Stimulated activated CD8-positive, alpha-beta memory T cell treated with anti-CD3 and anti-CD28 coated beads, Interleukin-7, amount 100 ng/mL, for 1 hour (primary cell): ENCODE measurements around the gene MAZ.

ENCODE experiments used
- DNase-seq, 2 donors: peaks; one replicate each; pipeline ENCODE4 v3.0.0-alpha.2; 2020; ENCODE audit warnings: low read depth in 2 of 2

Gene MAZ

DNA sequence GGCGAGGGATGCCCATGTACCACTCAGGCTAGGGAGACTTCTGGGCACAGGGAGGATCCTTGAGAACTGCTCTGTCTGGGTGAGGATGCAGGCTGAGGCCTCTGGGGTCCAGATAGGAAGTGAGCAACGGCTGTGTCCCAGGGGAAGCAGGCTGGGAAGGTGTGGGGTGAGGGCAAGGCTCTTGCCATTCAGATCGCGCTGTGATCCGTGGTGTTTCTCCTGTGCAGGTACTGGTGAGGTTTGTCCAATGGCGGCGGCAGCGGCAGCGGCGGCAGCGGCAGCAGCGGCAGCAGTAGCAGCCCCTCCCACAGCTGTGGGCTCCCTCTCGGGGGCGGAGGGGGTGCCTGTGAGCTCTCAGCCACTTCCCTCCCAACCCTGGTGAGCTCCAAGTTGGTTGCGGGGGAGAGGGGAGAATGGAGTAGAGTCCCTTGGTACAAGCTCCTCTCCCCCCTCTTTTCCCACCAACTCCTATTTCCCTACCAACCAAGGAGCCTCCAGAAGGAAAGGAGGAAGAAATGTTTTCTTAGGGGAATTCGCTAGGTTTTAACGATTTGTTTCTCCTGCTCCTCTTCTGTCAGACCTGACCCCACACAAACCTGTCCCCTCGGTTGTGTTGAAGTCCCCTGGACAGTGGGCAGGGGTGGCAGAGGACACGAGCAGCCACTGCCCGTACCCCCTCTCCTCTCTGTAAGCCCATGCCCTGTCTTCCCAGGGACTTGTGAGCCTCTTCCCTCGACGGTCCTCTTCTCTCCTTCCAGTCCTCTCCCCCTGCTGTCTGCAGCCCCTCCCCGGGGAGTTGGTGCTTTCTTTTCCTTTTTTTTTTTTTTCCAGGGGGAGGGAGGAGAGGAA is 3.7 kb downstream of the MAZ start:
- no peak for DNase-seq

DNA sequence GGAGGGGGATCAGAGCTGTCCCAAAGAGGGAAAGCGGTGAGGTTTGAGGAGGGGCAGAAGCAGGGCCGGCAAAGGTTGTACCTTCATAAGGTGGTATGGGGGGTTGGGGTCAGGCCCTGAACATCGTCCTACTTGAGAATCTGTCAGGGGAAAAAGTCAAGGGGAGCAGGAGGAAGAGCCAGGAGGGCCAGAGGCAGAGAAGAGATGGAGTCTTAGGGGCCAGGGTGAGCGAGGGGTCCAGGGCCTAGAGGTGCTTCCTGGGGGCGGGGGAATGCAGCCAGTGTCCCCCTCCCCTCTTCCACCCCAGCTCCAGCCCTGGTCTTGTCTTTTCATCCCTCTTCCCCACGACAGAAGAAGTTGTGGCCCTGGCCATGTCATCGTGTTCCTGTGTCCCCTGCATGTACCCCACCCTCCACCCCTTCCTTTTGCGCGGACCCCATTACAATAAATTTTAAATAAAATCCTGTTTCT is 4.4 kb downstream of the MAZ start:
- DNase-seq, result no peak

DNA sequence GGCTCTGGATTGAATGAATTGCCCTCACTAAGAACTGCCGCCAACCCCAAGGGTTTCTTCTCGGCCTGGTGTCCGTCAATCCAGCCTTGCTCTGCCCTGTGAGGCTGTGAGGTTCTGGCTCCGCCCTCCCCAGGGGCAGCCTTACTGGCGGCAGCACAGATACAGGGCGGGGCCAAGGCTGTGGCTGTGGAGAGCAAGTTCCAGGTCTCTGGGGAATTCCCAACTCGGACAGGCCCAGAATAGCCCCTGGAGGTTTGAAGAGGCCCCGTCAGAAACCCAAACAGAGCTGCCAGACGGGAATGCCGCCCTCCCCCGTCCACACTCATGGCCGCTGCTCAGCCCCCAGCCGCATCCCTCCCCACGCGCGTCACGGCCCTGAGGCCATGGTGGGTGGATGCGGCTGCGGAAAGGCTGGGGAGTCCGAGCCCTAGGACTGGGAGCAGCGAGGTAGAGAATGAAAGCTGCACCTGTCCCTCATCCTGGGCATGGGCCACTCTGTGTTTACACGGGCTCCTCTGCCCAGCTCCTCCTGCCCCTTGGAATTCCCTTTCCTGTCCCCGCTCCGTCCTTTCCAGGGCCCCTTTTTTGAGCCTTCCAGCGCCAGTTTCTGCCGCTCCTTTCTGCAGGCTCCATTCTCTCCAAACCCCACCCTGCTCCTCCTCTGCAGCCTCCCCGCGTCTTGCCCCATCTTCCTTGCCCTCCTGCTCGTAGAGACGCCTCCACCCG is 5.0 kb downstream of the MAZ start:
- no peak for DNase-seq

DNA sequence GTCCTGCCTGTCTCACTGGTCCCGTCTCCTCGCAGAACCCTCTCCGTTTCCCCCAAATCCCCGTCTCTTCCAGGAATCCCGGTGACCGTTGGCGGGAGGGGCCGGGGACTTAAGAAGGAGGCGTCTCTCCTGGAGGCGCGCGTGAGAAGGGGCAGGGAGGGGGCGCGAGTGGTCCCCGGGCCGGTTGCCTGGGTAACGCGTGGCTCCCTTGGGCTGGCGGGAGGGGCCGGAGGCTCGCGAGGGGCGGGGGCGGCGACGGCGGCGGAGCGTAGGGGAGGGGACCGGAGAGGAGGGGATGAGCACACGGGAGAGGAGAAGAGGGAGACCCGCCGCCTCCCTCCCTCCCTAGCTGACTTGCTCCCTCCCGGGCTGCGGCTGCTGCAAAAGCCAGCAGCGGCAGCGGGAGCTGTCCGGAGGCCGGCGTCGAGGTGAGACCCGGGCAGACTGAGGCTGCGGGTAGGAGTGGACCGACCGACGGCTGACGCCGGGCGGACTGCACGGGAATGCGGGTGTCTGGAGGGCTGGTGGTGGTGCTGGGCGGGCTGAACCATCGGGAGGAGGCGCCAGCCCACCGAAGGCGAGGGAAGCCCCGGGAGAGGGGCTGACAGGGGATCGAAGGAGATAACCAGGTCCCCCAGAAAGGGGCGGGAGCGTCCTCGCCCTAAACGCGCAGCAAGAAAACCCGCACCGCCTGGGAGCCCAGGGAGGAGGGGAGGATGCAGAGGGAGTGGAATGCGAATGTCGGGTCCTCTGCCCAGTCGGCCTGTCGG is 5.8 kb downstream of the MAZ start, which contains the start of gene PRRT2:
TSS of gene PRRT2 (plus strand) at position 298 of the 770 bp plus-strand sequence. CDS start 862 bp downstream, outside the sequence.
- no peak for DNase-seq

DNA sequence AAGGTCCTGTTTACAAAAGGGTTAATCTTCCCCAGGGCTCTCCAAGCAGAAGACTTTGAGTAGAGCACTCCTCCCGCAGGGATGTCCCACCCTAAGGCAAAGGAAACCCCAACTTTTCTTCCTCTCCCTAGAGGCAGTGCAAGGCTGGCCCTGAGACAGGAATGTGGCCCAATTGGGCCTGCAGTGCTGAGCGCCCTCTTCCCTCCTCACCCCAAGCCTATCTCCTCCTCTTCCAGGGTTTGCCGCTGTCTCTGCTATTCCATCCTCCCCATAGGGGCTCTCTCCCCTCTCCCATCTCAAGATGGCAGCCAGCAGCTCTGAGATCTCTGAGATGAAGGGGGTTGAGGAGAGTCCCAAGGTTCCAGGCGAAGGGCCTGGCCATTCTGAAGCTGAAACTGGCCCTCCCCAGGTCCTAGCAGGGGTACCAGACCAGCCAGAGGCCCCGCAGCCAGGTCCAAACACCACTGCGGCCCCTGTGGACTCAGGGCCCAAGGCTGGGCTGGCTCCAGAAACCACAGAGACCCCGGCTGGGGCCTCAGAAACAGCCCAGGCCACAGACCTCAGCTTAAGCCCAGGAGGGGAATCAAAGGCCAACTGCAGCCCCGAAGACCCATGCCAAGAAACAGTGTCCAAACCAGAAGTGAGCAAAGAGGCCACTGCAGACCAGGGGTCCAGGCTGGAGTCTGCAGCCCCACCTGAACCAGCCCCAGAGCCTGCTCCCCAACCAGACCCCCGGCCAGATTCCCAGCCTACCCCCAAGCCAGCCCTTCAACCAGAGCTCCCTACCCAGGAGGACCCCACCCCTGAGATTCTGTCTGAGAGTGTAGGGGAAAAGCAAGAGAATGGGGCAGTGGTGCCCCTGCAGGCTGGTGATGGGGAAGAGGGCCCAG is 6.7 kb downstream of the MAZ start:
- no peak for DNase-seq

DNA sequence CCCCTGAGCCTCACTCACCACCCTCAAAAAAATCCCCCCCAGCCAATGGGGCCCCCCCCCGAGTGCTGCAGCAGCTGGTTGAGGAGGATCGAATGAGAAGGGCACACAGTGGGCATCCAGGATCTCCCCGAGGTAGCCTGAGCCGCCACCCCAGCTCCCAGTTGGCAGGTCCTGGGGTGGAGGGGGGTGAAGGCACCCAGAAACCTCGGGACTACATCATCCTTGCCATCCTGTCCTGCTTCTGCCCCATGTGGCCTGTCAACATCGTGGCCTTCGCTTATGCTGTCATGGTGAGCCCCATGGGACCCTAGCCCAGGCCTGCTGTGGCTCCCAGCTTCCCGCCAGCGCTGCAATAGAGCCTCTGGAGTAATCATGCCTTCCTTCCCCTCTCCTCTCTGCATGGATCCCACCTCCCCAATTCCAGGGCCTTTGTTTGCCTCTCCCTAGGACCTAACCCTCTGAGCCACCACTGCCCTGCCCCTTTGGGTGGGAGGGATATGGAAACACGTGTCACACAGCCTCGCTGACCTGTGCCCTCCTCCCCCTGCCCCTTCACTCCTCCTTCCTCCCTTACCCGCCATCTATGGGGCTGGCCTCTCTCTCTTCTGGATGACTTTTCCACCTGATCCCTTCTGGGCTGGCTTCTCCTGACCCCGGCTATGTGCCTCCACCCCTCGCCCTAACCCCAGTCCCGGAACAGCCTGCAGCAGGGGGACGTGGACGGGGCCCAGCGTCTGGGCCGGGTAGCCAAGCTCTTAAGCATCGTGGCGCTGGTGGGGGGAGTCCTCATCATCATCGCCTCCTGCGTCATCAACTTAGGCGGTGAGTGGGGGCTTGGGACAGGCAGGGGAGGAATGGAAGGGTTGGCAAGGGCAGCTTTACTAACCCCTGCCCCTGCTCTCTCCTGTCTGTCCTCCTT is 7.6 kb downstream of the MAZ start:
- no peak for DNase-seq

DNA sequence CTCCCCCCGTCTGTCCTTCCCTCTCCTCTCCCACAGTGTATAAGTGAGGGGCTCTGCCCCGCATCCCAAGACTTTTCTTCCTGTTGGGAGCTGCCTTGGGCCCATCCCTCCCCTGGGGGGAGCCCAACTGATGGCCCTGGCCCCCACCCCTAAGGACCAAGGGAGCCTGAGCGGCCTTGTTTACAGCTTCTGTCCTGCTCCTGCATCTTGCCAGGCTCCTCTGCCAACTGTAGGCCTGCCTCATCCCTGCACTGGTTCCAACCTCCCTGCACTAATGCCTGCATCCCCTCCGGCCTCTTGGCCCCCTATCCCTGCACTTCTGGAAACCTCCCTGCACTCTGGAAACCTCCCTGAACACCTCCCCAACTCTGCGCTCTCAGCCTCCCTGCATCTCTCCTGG is 8.3 kb downstream of the MAZ start:
- DNase-seq, result no peak

DNA sequence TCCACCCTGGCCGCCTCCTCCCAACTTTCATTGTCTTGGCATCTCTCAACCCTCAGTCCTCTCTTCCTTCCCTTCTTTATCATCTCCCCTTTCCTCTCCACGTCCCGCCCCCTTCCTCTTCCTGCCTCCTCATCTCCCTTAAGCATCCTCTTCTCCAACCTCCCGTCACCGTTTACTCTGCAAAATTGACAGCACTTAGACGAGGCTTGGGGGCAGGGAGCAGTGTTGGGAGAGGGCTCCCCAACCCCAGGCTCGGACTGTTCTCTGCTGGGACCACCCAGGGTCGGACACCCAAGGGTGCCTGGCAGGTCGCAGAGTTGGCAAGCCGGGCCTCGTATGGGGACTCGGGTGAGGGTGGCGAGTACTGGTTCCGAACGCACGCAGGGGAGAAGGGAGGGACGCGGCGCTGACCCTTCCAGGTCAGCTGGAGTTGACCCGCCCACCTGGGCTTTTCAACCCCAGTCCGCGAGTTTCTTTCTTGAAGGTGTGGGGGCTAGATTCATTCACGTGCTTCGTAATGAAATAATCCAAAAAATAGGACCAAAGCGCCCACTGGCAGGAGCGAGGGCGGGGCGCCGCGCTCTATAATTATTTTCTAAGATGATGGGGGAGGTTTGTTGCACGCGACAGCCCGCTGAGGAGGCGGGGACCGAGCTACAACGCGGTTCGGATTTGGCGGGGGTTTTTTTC is 8.8 kb downstream of the MAZ start:
- no peak for DNase-seq

DNA sequence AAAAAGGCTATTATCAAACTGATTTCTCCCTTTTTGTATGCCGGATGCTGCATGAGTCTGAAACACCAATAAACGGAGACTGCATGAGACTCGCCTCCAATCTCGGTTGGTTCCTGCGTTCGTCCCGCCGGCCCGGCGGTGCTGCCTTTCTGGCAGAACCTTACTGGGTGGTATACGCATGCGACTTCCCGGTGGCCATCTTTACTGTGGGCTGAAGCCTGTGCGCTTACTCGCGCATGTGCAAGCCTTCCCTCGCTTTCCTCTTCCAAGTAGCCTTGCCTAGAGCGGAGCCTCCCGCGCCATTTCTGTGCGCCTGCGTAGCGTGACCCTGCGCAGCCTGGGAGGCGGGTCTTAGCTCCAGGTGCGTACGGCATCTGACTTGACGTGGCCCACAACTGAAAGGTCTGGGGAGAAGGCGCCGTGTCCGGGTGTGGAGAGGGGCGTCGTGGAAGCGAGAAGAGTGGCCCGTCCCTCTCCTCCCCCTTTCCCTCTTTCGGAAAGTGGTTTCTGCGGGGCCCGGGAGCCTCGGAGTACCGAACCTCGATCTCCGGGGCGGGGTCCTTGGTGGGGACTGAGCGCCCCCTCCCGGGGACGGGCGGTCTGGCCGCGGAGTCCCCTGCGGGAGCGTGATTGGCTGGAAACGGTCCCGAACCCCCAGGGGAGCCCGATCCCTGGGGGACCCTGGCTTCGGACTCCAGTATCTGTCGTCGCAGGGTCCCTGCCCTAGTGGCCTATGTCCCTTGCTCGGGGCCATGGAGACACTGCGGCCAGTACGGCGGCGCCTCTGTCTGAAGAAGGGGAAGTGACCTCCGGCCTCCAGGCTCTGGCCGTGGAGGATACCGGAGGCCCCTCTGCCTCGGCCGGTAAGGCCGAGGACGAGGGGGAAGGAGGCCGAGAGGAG is 9.7 kb downstream of the MAZ start, which contains the start of gene PAGR1:
TSS of gene PAGR1 (plus strand) at position 360 of the 901 bp plus-strand sequence. CDS start at position 734, 374 bp downstream.
- DNase-seq, result peak; percentile 96 to 97

DNA sequence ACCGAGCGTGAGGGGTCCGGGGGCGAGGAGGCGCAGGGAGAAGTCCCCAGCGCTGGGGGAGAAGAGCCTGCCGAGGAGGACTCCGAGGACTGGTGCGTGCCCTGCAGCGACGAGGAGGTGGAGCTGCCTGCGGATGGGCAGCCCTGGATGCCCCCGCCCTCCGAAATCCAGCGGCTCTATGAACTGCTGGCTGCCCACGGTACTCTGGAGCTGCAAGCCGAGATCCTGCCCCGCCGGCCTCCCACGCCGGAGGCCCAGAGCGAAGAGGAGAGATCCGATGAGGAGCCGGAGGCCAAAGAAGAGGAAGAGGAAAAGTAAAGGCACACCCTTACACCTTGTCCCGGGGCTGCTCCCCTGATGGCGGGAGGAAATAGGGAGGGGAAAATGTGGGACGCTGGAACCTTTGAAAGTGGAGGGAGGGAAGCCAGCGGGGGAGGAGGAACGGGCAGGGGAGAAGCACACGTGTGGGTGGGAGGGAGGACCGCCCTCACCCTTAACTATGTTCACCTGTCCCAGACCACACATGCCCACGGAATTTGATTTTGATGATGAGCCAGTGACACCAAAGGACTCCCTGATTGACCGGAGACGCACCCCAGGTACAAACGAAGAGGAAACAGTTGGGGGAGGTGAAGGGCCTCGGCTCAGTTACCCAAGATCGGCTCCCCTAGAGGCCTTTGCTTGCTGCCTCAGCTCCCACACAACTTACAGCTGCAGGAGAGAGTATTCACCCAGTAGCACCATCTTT is 10.5 kb downstream of the MAZ start:
- DNase-seq, result no peak

DNA sequence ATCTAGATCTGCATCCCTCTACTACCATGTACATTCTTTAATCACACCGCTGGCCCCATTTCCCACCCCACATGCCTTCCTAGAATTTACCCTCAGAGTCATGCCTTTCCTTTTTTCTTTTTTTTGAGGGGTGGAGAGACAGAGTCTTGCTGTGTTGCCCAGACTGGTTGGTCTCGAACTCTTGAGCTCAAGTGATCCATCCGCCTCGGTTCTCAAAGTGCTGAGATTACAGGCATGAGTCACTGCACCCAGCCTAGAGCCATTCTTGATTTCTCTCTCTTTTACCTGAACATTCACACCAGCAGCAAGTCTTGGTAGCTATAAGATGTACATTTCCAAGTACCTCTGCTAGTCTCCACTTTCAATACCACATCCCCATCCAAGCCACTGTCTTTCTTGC is 11.8 kb downstream of the MAZ start:
- DNase-seq, result no peak

DNA sequence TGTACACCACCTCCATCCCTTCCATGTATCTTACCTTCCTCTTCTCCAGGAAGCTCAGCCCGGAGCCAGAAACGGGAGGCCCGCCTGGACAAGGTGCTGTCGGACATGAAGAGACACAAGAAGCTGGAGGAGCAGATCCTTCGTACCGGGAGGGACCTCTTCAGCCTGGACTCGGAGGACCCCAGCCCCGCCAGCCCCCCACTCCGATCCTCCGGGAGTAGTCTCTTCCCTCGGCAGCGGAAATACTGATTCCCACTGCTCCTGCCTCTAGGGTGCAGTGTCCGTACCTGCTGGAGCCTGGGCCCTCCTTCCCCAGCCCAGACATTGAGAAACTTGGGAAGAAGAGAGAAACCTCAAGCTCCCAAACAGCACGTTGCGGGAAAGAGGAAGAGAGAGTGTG is 13.2 kb downstream of the MAZ start:
- DNase-seq, result no peak

DNA sequence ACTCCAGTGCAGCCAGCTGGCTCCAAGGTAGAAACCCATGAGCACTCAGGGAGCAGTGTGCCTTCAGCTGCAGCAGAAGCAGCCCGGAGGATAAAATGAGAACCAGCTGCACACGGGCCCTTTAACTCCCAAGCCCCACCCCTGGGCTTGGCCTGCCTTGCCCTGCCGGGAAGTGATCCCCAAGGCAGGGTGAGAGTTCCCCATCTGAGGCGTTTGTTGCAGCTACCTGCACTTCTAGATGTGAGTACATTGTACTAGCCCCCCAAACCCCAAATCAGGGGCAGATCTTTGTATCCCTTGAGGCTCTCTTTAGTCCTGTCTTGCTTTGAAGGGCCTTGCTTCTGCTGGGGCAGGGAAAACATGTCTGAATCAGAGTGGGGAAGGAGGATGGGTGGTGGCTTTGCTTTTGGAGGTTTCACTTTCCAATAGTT is 14.0 kb downstream of the MAZ start, which contains the start of gene MVP:
TSS of gene MVP (plus strand) at position 192 of the 431 bp plus-strand sequence. CDS start 10,088 bp downstream, outside the sequence.
- no peak for DNase-seq

DNA sequence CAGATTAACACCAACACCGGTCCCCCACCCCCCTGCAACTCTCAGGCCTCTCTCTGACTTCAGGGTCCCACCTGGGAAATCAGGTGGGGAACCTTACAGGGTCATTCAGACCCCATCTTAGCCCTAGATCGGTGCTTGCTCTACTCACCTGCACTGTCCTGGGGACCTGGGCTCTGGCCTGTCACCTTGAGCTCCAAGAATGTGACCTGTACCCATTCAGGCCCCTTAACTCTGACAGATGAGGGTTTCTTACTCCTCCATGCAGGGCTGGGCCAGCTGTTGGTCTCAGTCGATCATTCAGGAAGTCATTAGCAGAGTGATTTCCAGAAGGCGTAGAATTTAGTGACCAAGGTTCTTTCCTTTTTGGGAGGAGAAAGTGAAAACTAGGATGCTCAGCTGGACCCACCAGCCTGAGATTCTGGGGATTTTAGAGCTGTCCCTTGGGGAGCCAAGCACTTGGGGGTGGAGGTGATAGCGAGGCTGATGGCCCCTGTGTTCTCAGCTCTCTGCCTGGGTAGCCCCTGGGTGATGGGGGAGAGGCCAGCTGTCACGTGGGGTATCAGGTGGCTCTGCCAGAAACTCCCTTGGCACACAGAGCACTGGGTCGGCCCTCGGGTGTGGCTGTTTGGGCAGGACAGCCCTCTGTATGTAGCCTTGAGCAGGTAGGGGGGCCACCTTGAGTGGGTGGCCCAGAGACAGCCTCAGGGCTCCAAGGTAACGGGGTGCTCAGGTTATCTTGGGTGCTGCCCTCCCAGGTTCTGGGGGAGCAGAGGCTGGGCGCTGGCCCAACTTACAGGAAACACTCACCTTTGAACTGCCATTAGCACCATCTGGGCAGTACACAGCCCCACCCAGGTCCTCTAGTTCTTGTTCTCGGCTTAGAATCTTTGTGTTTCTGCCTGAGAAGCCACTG is 14.7 kb downstream of the MAZ start:
- no peak for DNase-seq

DNA sequence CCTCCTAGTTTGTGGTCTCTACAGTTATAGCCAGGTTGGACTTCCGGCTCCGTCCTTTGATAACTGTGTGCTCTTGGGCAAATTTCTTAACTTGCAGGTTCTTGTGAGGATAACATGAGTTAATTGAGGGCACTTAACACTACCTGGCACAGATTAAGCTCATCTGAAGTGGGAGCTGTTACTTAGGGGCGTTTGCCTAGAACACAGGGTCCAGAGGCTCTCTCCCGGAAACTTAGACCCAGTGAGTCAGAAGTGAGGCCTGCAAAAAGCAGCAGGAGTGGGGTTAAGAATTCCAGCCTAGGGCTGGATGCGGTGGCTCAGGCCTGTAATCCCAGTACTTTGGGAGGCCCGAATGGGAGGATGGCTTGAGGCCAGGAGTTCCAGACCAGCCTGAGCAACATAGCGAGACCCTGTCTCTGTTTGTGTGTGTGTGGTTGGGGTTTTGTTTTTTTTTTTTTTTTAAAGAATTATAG is 15.3 kb downstream of the MAZ start:
- DNase-seq, result no peak

DNA sequence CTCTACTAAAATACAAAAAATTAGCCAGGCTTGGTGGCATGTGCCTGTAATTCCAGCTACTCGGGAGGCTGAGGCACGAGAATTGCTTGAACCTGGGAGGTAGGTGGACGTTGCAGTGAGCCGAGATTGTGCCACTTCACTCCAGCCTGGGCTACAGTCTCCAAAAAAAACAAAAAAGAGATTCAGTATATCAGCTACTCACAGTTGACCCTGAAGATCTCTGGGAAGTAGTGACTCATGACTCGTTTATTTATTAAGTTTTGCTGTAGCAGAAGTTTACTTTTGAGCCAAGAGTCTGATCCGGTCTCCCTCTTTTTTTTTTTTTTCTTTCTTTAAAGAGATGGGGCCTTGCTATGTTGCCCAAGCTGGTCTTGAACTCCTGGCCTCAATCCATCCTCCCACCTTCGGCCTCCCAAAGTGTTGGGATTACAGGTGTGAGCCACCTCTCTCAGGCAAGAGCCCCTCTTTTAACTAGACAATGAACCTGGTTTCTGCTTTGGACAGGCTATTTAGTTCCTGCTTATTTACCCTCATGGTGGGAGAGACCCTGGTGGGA is 18.3 kb downstream of the MAZ start:
- DNase-seq, result no peak
